Measurements from ENCODE around the gene PTS.

GRCh38 chr11:112225753-112226061, 521 bp upstream of the PTS start:
- no peak for TF ChIP-seq CTCF (conservative IDR thresholded peaks at IDR 0.05; ENCODE audit: low read length)
- no peak for TF ChIP-seq EZH2phosphoT487 (IDR thresholded peaks at IDR 0.05; ENCODE audit: borderline replicate concordance, low read depth, low read length)

All from OCI-LY7 (cell line).